Stomach (tissue), 4 donors: ENCODE measurements around the gene FRMPD3.

ENCODE experiments used
- POLR2AphosphoS5 ChIP-seq, 3 donors: sonication (generic); formaldehyde crosslinking; IDR thresholded peaks; one replicate each; pipeline ENCODE4 v1.6.1; 2016; ENCODE audit warnings: antibody characterized with exemption in 3 of 3
- TF ChIP-seq, protein P1 (sequence below), 7 experiments: fragments of 450-650 bp in 4 of 7; fragments of 200-600 bp in 3 of 7; sonication (generic) in 3 of 7; IDR thresholded peaks; one replicate each; pipeline ENCODE4 v1.5.1; 2016 to 2019; ENCODE audit warnings: antibody characterized with exemption in 7 of 7, control low read depth in 2 of 7, mild to moderate bottlenecking in 1 of 7

DNA sequence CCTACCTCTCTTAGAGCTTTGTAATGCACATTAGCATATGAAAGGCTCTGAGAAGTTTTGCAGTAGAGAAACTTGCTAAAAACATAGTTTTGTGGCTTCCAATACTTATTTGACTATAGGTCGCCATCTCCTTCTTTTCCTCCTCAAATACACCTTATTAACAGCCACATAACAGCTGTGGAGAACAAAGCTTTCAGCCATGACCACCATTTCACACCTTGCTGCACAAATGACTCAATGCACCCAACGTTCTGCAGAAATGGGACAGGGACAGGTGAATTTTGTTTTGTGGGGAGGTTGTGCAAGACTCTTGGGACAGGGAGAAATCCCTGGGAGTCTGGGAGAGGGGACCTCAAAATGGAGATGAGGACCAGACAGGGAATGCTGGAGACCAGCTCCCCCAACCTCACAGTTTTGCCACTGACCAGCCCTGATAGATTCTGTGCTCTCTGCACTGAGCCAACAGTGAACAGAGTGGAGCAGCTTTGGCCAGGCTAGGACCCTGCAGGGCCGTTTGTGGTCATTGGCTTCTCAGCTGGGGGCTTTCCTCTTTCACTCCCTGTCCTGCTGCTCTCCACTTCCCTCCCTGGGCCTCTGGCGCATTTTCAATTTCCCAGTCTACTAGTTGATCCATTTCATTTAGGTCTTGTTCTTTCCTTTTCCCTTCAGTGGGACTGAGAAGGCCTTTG, 16.6 kb downstream of the FRMPD3 start:
- TF ChIP-seq, protein P1, sequence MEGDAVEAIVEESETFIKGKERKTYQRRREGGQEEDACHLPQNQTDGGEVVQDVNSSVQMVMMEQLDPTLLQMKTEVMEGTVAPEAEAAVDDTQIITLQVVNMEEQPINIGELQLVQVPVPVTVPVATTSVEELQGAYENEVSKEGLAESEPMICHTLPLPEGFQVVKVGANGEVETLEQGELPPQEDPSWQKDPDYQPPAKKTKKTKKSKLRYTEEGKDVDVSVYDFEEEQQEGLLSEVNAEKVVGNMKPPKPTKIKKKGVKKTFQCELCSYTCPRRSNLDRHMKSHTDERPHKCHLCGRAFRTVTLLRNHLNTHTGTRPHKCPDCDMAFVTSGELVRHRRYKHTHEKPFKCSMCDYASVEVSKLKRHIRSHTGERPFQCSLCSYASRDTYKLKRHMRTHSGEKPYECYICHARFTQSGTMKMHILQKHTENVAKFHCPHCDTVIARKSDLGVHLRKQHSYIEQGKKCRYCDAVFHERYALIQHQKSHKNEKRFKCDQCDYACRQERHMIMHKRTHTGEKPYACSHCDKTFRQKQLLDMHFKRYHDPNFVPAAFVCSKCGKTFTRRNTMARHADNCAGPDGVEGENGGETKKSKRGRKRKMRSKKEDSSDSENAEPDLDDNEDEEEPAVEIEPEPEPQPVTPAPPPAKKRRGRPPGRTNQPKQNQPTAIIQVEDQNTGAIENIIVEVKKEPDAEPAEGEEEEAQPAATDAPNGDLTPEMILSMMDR (IDR thresholded peaks at IDR 0.05) = no peak
- no peak for TF ChIP-seq POLR2AphosphoS5 (IDR thresholded peaks at IDR 0.05)
